GM12875 (cell line): Measurements from ENCODE around the gene LGMN.

Experiments used
- H3K4me3 ChIP-seq: one replicate; pipeline ENCODE4 v1.5.1; 2011; ENCODE audit warnings: low read depth, low read length, control low read depth
- TF ChIP-seq, protein P1 (sequence below): IDR thresholded peaks from 2 replicates; pipeline ENCODE4 v1.5.1; 2011; ENCODE audit warnings: low read depth, mild to moderate bottlenecking, control low read depth, inconsistent platforms, low read length, moderate library complexity, borderline replicate concordance; ENCODE audit not compliant: insufficient read depth

The LGMN gene

DNA sequence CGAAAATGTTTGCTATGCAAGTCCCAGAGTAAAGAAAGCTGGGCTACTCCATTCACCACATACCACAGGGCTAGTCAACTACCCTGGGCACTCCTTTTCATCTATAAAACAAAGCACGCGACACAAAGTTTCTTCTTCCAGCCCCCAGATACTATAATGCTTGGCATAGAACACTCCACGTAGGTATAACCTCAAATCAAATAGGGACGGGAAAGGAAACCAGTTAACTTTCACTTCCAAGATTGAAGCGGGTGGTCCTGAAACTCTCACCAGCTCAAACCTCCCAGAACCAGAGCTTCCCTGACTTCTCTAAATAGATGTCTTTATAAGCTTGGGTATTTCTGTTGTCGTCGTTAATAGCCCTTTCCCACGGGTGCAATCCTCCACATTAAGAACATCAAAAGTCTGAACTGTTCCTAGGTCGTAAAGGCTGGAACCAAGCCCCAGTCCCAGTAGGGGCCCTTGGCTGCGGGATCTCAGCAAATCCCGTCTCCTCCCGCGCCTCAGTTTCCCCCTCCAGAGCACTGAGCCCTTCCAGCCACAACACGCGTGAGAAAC is 647 bp downstream of the LGMN start:
- TF ChIP-seq, protein P1, sequence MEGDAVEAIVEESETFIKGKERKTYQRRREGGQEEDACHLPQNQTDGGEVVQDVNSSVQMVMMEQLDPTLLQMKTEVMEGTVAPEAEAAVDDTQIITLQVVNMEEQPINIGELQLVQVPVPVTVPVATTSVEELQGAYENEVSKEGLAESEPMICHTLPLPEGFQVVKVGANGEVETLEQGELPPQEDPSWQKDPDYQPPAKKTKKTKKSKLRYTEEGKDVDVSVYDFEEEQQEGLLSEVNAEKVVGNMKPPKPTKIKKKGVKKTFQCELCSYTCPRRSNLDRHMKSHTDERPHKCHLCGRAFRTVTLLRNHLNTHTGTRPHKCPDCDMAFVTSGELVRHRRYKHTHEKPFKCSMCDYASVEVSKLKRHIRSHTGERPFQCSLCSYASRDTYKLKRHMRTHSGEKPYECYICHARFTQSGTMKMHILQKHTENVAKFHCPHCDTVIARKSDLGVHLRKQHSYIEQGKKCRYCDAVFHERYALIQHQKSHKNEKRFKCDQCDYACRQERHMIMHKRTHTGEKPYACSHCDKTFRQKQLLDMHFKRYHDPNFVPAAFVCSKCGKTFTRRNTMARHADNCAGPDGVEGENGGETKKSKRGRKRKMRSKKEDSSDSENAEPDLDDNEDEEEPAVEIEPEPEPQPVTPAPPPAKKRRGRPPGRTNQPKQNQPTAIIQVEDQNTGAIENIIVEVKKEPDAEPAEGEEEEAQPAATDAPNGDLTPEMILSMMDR = no peak
- H3K4me3 ChIP-seq = peak overlapping the region; percentile 93

DNA sequence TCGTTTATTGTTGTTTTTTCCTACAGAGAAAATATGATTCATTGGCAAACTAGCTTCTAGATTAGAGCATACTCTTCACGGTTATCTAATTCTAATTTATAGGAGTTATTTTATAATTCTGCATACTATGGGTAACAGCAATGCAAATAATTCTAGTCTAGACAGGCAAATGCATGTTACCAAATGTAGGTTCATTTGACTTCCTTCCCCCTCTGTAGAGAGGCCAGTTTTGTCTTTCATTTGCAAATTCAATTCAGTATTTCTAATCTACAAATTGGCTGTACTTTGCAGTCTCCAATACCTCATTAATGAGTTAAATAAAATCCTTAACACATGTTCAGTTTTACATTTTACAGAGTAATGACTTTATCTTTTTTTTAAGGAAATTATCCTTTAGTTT is 4.2 kb downstream of the LGMN start:
- no peak overlapping the region for H3K4me3 ChIP-seq
- TF ChIP-seq, protein P1 = no peak

DNA sequence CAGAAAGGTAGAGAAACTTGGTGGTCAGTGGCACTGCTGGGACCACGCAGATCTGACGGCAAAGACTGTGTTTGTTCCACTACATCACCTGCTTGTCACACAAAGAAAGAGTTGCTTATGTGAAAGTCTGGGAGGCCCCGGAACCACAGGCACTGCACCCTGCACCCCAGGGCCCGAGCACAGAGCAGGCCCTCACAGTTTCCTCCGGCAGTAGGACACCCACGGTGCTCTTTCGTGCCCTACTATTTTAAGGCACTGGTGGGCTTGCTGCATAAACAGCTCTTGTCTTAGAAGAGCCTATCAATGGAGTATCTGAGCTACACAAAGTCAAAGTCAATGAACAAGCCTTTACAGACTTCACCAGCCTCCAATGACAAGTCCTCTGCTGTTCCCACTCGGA is 8.0 kb downstream of the LGMN start:
- no peak overlapping the region for H3K4me3 ChIP-seq
- TF ChIP-seq, protein P1 = no peak

DNA sequence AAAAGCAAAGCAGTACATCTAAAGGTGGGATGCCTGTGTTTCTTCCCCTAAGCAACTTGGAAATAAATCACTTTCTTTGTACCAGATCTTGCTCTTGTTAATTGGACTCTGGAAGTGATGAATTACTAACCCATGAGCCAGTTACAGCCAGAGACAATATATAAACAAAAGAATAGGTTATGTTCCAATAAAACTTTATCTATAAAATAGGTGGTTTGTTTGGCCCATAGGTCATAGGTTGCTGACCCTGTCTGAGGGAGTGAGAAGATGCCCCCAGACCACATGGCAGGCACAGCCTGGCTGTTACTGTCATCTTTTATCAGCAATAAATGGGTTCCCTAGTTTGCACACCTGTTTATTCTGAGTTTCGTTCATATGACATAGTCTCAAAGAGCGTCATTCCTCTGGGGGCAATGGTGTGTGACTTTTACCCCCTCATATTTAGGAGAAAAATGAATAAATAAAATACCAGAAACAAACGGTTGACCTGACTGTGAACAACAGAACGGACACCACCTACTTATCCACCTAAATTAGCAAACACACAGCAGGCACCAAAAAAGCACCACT is 10.7 kb downstream of the LGMN start:
- H3K4me3 ChIP-seq = no peak overlapping the region
- TF ChIP-seq, protein P1 = no peak

DNA sequence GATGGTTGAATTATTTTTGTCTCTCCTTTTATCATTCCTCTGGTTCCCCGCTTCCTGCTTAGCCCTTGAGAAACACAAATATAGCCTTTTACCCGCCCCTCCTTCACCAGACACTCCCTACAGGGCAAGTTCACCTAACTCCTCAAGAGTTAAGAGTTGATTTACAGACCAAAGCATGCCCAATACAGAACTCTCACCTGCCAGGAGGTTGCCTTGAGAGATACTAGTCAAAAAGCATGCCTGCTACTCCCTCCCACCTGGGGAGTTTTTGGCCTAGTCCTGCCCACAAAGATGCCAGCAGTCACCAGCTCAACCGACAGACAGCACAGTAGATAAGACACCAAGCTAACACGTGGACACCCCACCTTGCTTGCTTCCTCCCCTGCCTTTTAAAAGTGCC is 11.2 kb downstream of the LGMN start:
- TF ChIP-seq, protein P1 = no peak
- H3K4me3 ChIP-seq = no peak overlapping the region

DNA sequence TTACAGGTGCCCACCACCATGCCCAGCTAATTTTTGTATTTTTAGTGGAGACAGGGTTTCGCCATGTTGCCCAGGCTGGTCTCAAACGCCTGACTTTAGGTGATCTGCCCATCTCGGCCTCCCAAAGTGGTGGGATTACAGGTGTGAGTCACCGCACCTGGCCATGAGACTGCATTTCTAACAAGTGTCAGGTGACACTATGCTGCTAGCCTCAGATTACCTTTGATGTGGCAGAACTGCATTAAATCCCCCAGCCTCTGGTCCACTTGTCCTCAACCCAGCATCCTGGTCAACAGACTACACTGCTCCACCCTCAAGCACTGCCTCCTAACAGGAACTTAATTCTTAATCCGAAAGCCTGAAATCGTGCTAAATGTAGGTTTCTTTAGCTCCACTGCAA is 13.1 kb downstream of the LGMN start:
- H3K4me3 ChIP-seq = no peak overlapping the region
- TF ChIP-seq, protein P1 = no peak

DNA sequence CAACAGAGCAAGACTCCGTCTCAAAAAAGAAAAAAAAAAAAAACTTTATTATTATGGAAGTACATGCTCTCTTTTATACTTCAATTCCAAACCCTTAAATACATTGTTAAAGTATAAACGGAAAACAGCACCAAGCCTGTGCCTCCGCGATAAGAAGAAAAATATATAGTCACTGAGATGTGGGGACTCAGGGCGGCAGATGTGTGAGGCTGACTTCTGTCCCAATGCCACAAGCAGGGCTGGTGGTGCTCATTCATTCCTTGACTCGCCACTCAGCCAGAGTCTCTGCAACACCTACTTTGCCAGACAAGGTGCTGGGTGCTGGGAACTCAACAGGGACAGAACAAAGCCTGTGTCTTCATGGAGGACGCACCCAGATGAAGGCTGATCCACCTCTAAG is 13.8 kb downstream of the LGMN start:
- TF ChIP-seq, protein P1 = no peak
- no peak overlapping the region for H3K4me3 ChIP-seq
